ENCODE data around the gene NRG3. TPM values are rescaled to one million over a fixed set of nuclear protein-coding genes. Genes with fewer than 3 reads are reported as not detected.

Gene NRG3
- total RNA-seq, 6 experiments from 2014 or later = not detected

DNA sequence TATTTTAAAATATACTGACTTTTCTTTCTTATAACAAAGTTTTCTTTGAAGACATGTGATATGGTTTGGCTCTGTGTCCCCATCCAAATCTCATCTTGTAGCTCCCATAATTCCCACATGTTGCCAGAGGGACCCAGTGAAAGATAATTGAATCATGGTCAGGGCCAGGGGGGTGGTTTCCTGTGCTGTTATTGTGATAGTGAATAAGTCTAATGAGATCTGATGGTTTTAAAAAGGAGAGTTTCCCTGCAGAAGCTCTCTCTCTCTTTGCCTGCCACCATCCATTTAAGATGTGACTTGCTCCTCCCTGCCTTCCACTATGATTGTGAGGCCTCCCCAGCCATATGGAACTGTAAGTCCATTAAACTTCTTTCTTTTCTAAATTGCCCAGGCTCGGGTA, 768.1 kb downstream of the NRG3 start:
- Mint-ChIP-seq H3K36me3 (ENCODE audit: low read depth) (no peaks in the 10 kb centered on the region), H3K4me1 (ENCODE audit: low read depth) (no peaks in the 10 kb centered on the region)

DNA sequence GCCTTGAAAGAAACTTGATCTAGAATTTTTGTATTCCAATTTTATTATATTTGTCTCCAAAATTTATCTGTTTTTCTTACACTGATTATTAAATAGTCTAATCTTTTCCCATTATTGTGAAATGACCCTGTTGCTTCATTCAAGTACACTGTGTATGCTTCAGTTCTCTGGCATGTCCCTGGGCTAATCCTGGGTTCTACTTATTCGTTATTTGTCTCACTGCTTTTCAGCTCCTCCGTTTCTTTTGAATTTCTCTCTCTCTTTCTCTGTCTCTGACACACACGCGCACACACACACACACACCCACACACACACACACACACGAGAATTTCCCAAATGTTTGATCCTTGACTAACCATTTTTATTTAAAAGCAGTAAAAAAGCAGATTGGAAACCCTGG, 768.6 kb downstream of the NRG3 start:
- H3K4me3 Mint-ChIP-seq = no peak overlapping the region
- H3K9me3 Mint-ChIP-seq = peaks cover 32% of the 10 kb centered on the region
- no peak overlapping the region for H3K27ac Mint-ChIP-seq
- DNase-seq = no peak
- H3K27me3 Mint-ChIP-seq (ENCODE audit: insufficient read depth) = no peaks in the 10 kb centered on the region
- H3K36me3 Mint-ChIP-seq (ENCODE audit: low read depth) = no peaks in the 10 kb centered on the region
- no peaks in the 10 kb centered on the region for H3K4me1 Mint-ChIP-seq (ENCODE audit: low read depth)
- TF ChIP-seq, protein P1, sequence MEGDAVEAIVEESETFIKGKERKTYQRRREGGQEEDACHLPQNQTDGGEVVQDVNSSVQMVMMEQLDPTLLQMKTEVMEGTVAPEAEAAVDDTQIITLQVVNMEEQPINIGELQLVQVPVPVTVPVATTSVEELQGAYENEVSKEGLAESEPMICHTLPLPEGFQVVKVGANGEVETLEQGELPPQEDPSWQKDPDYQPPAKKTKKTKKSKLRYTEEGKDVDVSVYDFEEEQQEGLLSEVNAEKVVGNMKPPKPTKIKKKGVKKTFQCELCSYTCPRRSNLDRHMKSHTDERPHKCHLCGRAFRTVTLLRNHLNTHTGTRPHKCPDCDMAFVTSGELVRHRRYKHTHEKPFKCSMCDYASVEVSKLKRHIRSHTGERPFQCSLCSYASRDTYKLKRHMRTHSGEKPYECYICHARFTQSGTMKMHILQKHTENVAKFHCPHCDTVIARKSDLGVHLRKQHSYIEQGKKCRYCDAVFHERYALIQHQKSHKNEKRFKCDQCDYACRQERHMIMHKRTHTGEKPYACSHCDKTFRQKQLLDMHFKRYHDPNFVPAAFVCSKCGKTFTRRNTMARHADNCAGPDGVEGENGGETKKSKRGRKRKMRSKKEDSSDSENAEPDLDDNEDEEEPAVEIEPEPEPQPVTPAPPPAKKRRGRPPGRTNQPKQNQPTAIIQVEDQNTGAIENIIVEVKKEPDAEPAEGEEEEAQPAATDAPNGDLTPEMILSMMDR (IDR thresholded peaks at IDR 0.05) = no peak

More for the DNA sequence above, 768.1 kb downstream of the NRG3 start:
- H3K9me3 Mint-ChIP-seq = peaks cover 31% of the 10 kb centered on the region
- TF ChIP-seq, protein P1 (IDR thresholded peaks at IDR 0.05) = no peak
- H3K27me3 Mint-ChIP-seq (ENCODE audit: insufficient read depth) = no peaks in the 10 kb centered on the region
- H3K4me3 Mint-ChIP-seq = no peak overlapping the region
- DNase-seq = no peak
- no peak overlapping the region for H3K27ac Mint-ChIP-seq

DNA sequence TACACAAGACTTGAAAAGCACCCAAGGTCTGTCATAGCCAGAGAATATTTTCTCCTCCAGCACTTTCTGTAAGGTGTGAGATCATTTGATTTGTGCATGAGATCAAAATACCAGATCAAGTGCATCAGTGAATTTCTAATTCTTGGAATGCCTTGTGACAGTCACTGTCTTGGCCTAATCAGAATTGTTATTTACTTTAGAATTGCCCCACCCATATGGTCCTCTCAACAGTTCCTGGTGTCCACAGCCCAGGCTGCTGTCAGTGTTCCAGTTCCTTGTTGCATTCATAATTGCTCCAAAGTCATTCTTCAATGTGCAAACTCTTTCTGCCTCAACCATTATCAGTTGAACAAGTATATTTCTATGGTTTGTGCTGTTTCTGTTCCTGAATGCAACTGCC, 770.2 kb downstream of the NRG3 start:
- H3K4me1 Mint-ChIP-seq (ENCODE audit: low read depth) = no peaks in the 10 kb centered on the region
- H3K27me3 Mint-ChIP-seq (ENCODE audit: insufficient read depth) = no peaks in the 10 kb centered on the region
- peaks cover 32% of the 10 kb centered on the region; the same call in 1 of the 2 replicates for H3K9me3 Mint-ChIP-seq
- H3K4me3 Mint-ChIP-seq = no peak overlapping the region
- H3K27ac Mint-ChIP-seq = no peak overlapping the region
- TF ChIP-seq, protein P1 (IDR thresholded peaks at IDR 0.05) = no peak
- H3K36me3 Mint-ChIP-seq (ENCODE audit: low read depth) = no peaks in the 10 kb centered on the region
- no peak for DNase-seq

DNA sequence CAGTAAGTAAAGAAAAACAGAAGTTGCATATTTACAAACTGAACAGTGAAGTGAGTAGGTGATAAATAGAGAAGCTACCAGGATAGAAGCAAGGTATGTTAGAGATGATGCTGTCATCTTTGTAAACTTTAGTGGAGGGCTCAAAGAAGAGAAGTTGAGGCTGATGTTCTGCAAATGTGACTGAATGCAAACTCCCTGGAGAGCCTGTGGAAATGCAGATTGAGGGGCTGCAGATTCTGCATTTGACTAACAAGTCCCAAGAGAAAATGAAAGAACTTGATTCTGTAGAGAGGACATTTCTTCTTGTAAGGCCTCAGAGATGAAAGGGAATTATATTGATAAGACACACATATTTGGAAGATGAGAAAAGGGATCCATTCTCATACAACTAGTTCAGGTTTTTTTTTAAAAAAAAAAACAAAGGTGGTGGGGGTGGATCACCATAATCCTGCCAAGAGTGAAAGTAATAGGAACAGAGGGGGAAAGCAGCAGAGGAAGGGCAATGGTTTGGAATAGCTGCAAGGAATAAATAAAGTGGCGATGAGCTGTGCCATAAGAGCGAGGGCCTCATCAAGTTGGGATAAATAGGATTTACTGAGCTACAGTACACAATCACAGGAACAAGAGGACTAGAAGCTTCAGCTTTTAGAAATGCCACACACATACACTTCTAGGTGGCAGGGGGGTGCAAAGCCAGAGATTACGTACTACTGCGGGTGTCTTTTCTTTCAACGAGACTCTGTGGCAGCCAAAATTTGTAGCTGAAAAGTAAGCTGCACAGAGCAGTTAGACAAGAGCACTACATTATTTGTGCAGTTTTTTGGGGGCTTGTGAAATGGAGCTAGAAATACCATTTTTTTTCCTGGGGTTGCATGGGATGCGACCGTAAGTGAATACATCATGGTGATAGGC, 778.5 kb downstream of the NRG3 start:
- Mint-ChIP-seq H3K4me3 (no peak overlapping the region), H3K4me1 (ENCODE audit: low read depth) (no peaks in the 10 kb centered on the region), H3K27ac (no peak overlapping the region), H3K27me3 (ENCODE audit: insufficient read depth) (no peaks in the 10 kb centered on the region), H3K36me3 (ENCODE audit: low read depth) (no peaks in the 10 kb centered on the region; the same call in 1 of the 2 replicates), H3K9me3 (peaks cover 37% of the 10 kb centered on the region)
- DNase-seq = no peak
- TF ChIP-seq, protein P1 (IDR thresholded peaks at IDR 0.05) = no peak

DNA sequence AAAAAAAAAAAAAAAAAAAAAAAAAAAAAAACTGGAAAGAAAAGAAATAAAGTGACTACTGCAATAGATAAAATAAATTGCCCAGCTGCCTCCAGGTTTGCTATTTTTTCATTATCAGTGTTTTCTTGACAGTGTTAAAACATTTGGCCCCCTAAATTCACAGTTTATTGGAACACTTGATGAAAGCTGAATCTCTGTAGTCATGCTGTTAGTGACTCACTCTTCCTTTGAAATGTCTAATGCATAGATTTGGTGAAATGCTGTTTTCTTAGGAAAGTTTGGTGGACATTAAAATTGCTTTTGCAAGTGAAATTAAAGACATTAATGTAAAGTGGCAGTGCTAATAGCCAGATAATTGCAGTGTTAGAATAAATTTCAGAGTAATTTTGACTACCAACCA, 785.2 kb downstream of the NRG3 start:
- TF ChIP-seq, protein P1 (IDR thresholded peaks at IDR 0.05) = no peak
- H3K36me3 Mint-ChIP-seq (ENCODE audit: low read depth) = no peaks in the 10 kb centered on the region

More for the DNA sequence above, 785.2 kb downstream of the NRG3 start:
- H3K27me3 Mint-ChIP-seq (ENCODE audit: insufficient read depth) = no peaks in the 10 kb centered on the region
- no peak for DNase-seq
- H3K9me3 Mint-ChIP-seq = peaks cover 7% of the 10 kb centered on the region
- H3K27ac Mint-ChIP-seq = no peak overlapping the region
- no peak overlapping the region for H3K4me3 Mint-ChIP-seq
- no peaks in the 10 kb centered on the region for H3K4me1 Mint-ChIP-seq (ENCODE audit: low read depth)

All from HFFc6 (cell line).